HL-60 (cell line): ENCODE results near the gene LINGO1.

Experiments
- CTCF ChIP-seq: IDR thresholded peaks from one replicate; pipeline ENCODE4 v1.5.1; 2011; ENCODE audit warnings: low read length, control low read depth, inconsistent platforms; ENCODE audit not compliant: insufficient read depth
- GABPA ChIP-seq: IDR thresholded peaks from 2 replicates; pipeline ENCODE4 v1.6.1; 2012; ENCODE audit warnings: low read depth
- POLR2AphosphoS5 ChIP-seq: IDR thresholded peaks from 2 replicates; pipeline ENCODE4 v1.6.1; 2012; ENCODE audit warnings: low read depth
- REST ChIP-seq: IDR thresholded peaks from 2 replicates; pipeline ENCODE4 v1.6.1; 2012; ENCODE audit warnings: low read depth; ENCODE audit not compliant: insufficient replicate concordance

- TF ChIP-seq POLR2AphosphoS5, result no peak
- TF ChIP-seq CTCF, result no peak
- TF ChIP-seq GABPA, result no peak
- TF ChIP-seq REST, result no peak
Observed at GRCh38 chr15:77623755-77624524, 8.8 kb downstream of the LINGO1 start.
